HepG2 (cell line): ENCODE measurements around the gene CPEB2. TPM values are rescaled to one million over a fixed set of nuclear protein-coding genes. Genes with fewer than 3 reads are reported as not detected.
A peak's percentile ranks its signal among the peaks of the same experiment; 100 is the strongest.

Source experiments
- AGO1 ChIP-seq: fragments of 200-400 bp; formaldehyde crosslinking; IDR thresholded peaks from 2 replicates; pipeline ENCODE4 v1.6.1; 2017; ENCODE audit warnings: mild to moderate bottlenecking, low read depth, low read length, moderate library complexity; ENCODE audit not compliant: poor library complexity, severe bottlenecking
- AGO2 ChIP-seq: fragments of 200-400 bp; formaldehyde crosslinking; optimal IDR thresholded peaks from 2 replicates; pipeline ENCODE3; 2017; ENCODE audit warnings: mild to moderate bottlenecking, low read depth, low read length, moderate library complexity
- EP300 ChIP-seq, 3 experiments: sonication (generic) in 1 of 3; formaldehyde crosslinking in 1 of 3; IDR thresholded peaks; 2 replicates each; pipeline versions ENCODE4 v1.5.1 to v1.6.1; 2011 to 2020; ENCODE audit warnings: low read depth in 2 of 3, low read length in 2 of 3, borderline replicate concordance in 1 of 3, improper control_type of control experiment in 1 of 3, mild to moderate bottlenecking in 1 of 3, missing genetic modification reagents in 1 of 3, moderate library complexity in 1 of 3
- HNRNPLL ChIP-seq: fragments of 200-400 bp; formaldehyde crosslinking; IDR thresholded peaks from 2 replicates; pipeline ENCODE4 v1.6.1; 2017; ENCODE audit warnings: mild to moderate bottlenecking, low read depth, low read length; ENCODE audit not compliant: poor library complexity, severe bottlenecking
- KDM2A ChIP-seq: sonication (generic); formaldehyde crosslinking; IDR thresholded peaks from 2 replicates; pipeline ENCODE4 v1.4.0; 2020; ENCODE audit warnings: low read depth, missing genetic modification reagents, borderline replicate concordance
- KLF15 ChIP-seq: sonication (generic); formaldehyde crosslinking; IDR thresholded peaks from 2 replicates; pipeline ENCODE4 v1.8.1; 2023; ENCODE audit warnings: borderline replicate concordance, mild to moderate bottlenecking, inconsistent platforms, missing genetic modification reagents, mixed read lengths
- NRL ChIP-seq: sonication (generic); formaldehyde crosslinking; IDR thresholded peaks from 2 replicates; pipeline ENCODE4 v1.5.0; 2020; ENCODE audit warnings: missing genetic modification reagents, mild to moderate bottlenecking, moderate library complexity, borderline replicate concordance
- PHF8 ChIP-seq: sonication (generic); formaldehyde crosslinking; IDR thresholded peaks from 2 replicates; pipeline ENCODE4 v1.5.0; 2020; ENCODE audit warnings: missing genetic modification reagents
- TBP ChIP-seq: sonication (generic); formaldehyde crosslinking; IDR thresholded peaks from 2 replicates; pipeline ENCODE4 v1.5.0; 2020; ENCODE audit warnings: missing genetic modification reagents
- ZMYM4 ChIP-seq: sonication (generic); formaldehyde crosslinking; IDR thresholded peaks from 2 replicates; pipeline ENCODE4 v1.8.1; 2023; ENCODE audit warnings: mild to moderate bottlenecking, missing genetic modification reagents
- ZNF263 ChIP-seq: sonication (generic); formaldehyde crosslinking; IDR thresholded peaks from 2 replicates; pipeline ENCODE4 v1.4.0; 2020; ENCODE audit warnings: missing genetic modification reagents
- ZNF607 ChIP-seq: sonication (generic); formaldehyde crosslinking; IDR thresholded peaks from 2 replicates; pipeline ENCODE4 v1.5.1; 2020; ENCODE audit warnings: missing genetic modification reagents, mild to moderate bottlenecking, borderline replicate concordance
- polyA plus RNA-seq, 8 experiments: library from polyadenylated mRNA; depleted of rRNA in 3 of 8; stranded (reverse) in 7 of 8; unstranded in 1 of 8; fragments of >200 nt; fragmentation: Illumina TruSeq in 4 of 8; extraction: Trizol in 4 of 8; gene quantifications; 2 replicates each; pipeline versions ENCODE4 v1.2.1 to v1.2.3, GENCODE V29; 2011 to 2016; ENCODE audit warnings: low read depth in 4 of 8, missing spikeins in 1 of 8, mixed read lengths in 1 of 8; ENCODE audit not compliant: insufficient read depth in 1 of 8
- total RNA-seq, 5 experiments: library from RNA; depleted of rRNA; stranded (reverse); fragments of >200 nt; fragmentation: Illumina TruSeq; extraction: Trizol; gene quantifications; 2 replicates each; pipeline ENCODE4 v1.2.3, GENCODE V29; 2016; ENCODE audit warnings: low read depth in 1 of 5
- TF ChIP-seq, protein P1 (sequence below): sonication (generic); formaldehyde crosslinking; IDR thresholded peaks from 2 replicates; pipeline ENCODE4 v1.5.0; 2020; ENCODE audit warnings: missing genetic modification reagents, mild to moderate bottlenecking, borderline replicate concordance
- TF ChIP-seq, protein P2 (sequence below): sonication (generic); formaldehyde crosslinking; IDR thresholded peaks from 2 replicates; pipeline ENCODE4 v1.5.1; 2020; ENCODE audit warnings: mild to moderate bottlenecking, missing genetic modification reagents, moderate library complexity
- TF ChIP-seq, protein P3 (sequence below): sonication (generic); formaldehyde crosslinking; IDR thresholded peaks from 2 replicates; pipeline ENCODE4 v1.9.0; 2022; ENCODE audit warnings: missing genetic modification reagents, mild to moderate bottlenecking, borderline replicate concordance
- TF ChIP-seq, protein P4 (sequence below): sonication (generic); formaldehyde crosslinking; IDR thresholded peaks from 2 replicates; pipeline ENCODE4 v1.4.0; 2020; ENCODE audit warnings: missing genetic modification reagents, borderline replicate concordance

CPEB2 gene
- total and polyA plus RNA-seq, 2 of the 13 experiments (the other 11 are each of a cell fraction or from before 2014, with no cell fraction given) = 2.0 to 2.5 TPM

DNA sequence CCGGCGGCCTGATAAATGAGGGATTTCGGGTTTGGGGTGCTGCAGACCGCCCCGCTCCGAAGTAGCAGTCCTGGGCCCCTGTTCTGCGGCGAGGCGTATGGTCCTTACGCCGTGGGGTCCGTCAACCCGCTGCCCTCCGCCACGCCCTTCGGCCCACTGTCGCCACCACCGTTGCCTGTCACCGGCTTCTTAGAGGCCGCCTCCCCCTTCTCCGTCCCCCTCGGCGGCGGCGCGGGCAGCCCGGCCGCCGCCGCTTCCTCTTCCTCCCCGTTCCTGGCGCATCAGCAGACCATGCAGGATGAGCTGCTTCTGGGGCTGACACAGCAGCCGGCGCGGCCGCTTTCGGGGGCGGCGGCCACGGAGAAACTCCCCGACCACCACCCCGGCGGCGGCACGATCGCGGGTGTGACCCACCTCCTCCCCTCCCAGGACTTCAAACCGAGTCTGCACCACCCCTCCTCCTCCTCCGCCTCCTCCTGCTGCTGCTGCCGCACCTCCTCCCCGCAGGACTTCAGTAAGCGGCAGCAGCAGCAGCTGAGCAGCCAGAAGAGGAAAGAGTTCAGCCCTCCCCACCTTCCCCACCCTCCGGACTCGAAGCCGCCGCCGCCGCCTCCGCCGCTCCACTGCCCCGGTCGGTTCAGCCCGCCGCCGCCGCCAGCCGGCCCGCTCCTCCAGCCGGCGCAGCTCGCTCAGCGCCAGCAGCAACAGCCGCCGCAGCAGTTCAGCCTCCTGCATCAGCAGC is 549 bp downstream of the CPEB2 start (continued):
- TF ChIP-seq AGO2 (peak; percentile 85), ZNF607 (CRISPR knock-in tag) (no peak; the same call in 1 of the 2 replicates), HNRNPLL (peak; percentile 55), AGO1 (peak; percentile 10), NRL (peak; percentile 55; the same call in 1 of the 2 replicates), ZNF263 (CRISPR knock-in tag) (peak; percentile 70), ZMYM4 (CRISPR knock-in tag) (0 out of 2 replicates have a peak, but pooled peaks have one; percentile 28), KDM2A (CRISPR knock-in tag) (peak; percentile 28), EP300 (IDR thresholded peaks at IDR 0.05; ENCODE audit: low read depth in 2 of 2, low read length in 2 of 2) (0 out of 4 replicates have a peak, but pooled peaks of 1 of the 2 experiments have one; percentile 0), EP300 (CRISPR knock-in tag; IDR thresholded peaks at IDR 0.05; ENCODE audit: borderline replicate concordance) (no peak), PHF8 (CRISPR knock-in tag) (peak; percentile 49; the same call in 1 of the 2 replicates), KLF15 (CRISPR knock-in tag) (peak; percentile 70; the same call in 1 of the 2 replicates), TBP (CRISPR knock-in tag) (no peak)
- TF ChIP-seq, protein P1, sequence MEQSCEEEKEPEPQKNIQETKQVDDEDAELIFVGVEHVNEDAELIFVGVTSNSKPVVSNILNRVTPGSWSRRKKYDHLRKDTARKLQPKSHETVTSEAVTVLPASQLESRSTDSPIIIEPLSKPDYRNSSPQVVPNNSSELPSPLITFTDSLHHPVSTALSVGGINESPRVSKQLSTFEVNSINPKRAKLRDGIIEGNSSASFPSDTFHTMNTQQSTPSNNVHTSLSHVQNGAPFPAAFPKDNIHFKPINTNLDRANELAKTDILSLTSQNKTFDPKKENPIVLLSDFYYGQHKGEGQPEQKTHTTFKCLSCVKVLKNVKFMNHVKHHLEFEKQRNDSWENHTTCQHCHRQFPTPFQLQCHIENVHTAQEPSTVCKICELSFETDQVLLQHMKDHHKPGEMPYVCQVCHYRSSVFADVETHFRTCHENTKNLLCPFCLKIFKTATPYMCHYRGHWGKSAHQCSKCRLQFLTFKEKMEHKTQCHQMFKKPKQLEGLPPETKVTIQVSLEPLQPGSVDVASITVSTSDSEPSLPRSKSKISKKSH = 0 out of 2 replicates have a peak, but pooled peaks have one; percentile 2
- TF ChIP-seq, protein P2, sequence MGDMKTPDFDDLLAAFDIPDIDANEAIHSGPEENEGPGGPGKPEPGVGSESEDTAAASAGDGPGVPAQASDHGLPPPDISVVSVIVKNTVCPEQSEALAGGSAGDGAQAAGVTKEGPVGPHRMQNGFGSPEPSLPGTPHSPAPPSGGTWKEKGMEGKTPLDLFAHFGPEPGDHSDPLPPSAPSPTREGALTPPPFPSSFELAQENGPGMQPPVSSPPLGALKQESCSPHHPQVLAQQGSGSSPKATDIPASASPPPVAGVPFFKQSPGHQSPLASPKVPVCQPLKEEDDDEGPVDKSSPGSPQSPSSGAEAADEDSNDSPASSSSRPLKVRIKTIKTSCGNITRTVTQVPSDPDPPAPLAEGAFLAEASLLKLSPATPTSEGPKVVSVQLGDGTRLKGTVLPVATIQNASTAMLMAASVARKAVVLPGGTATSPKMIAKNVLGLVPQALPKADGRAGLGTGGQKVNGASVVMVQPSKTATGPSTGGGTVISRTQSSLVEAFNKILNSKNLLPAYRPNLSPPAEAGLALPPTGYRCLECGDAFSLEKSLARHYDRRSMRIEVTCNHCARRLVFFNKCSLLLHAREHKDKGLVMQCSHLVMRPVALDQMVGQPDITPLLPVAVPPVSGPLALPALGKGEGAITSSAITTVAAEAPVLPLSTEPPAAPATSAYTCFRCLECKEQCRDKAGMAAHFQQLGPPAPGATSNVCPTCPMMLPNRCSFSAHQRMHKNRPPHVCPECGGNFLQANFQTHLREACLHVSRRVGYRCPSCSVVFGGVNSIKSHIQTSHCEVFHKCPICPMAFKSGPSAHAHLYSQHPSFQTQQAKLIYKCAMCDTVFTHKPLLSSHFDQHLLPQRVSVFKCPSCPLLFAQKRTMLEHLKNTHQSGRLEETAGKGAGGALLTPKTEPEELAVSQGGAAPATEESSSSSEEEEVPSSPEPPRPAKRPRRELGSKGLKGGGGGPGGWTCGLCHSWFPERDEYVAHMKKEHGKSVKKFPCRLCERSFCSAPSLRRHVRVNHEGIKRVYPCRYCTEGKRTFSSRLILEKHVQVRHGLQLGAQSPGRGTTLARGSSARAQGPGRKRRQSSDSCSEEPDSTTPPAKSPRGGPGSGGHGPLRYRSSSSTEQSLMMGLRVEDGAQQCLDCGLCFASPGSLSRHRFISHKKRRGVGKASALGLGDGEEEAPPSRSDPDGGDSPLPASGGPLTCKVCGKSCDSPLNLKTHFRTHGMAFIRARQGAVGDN = no peak
- TF ChIP-seq, protein P3, sequence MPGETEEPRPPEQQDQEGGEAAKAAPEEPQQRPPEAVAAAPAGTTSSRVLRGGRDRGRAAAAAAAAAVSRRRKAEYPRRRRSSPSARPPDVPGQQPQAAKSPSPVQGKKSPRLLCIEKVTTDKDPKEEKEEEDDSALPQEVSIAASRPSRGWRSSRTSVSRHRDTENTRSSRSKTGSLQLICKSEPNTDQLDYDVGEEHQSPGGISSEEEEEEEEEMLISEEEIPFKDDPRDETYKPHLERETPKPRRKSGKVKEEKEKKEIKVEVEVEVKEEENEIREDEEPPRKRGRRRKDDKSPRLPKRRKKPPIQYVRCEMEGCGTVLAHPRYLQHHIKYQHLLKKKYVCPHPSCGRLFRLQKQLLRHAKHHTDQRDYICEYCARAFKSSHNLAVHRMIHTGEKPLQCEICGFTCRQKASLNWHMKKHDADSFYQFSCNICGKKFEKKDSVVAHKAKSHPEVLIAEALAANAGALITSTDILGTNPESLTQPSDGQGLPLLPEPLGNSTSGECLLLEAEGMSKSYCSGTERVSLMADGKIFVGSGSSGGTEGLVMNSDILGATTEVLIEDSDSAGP (CRISPR knock-in tag) = peak; percentile 3; the same call in 1 of the 2 replicates
- TF ChIP-seq, protein P4, sequence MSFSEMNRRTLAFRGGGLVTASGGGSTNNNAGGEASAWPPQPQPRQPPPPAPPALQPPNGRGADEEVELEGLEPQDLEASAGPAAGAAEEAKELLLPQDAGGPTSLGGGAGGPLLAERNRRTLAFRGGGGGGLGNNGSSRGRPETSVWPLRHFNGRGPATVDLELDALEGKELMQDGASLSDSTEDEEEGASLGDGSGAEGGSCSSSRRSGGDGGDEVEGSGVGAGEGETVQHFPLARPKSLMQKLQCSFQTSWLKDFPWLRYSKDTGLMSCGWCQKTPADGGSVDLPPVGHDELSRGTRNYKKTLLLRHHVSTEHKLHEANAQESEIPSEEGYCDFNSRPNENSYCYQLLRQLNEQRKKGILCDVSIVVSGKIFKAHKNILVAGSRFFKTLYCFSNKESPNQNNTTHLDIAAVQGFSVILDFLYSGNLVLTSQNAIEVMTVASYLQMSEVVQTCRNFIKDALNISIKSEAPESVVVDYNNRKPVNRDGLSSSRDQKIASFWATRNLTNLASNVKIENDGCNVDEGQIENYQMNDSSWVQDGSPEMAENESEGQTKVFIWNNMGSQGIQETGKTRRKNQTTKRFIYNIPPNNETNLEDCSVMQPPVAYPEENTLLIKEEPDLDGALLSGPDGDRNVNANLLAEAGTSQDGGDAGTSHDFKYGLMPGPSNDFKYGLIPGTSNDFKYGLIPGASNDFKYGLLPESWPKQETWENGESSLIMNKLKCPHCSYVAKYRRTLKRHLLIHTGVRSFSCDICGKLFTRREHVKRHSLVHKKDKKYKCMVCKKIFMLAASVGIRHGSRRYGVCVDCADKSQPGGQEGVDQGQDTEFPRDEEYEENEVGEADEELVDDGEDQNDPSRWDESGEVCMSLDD (CRISPR knock-in tag) = 0 out of 2 replicates have a peak, but pooled peaks have one; percentile 28
